Peyer's patch (tissue), 4 donors: ENCODE measurements around the gene LMTK2. TPM values are rescaled to one million over a fixed set of nuclear protein-coding genes. Genes with fewer than 3 reads are reported as not detected.

Experiments used
- DNase-seq, 3 donors: peaks; one replicate each; pipeline ENCODE4 v3.0.0-alpha.2; 2017 to 2019
- H3K27ac ChIP-seq, 4 donors: fragments of 200-600 bp; sonication (generic); one replicate each; pipeline ENCODE4 v1.5.1; 2016 to 2019
- H3K27me3 ChIP-seq, 2 donors: fragments of 200-600 bp; sonication (generic); one replicate each; pipeline ENCODE4 v1.5.1; 2019
- H3K36me3 ChIP-seq, 3 donors: fragments of 200-600 bp; sonication (generic); one replicate each; pipeline ENCODE4 v1.5.1; 2016 to 2019
- H3K4me1 ChIP-seq, 4 donors: fragments of 200-600 bp; sonication (generic); one replicate each; pipeline ENCODE4 v1.5.1; 2016 to 2019
- H3K4me3 ChIP-seq, 4 donors: fragments of 200-600 bp; sonication (generic); 1 replicate in 3 of 4; 2 replicates in 1 of 4; pipeline ENCODE4 v1.5.1; 2016 to 2019; ENCODE audit warnings: mild to moderate bottlenecking in 1 of 4
- H3K9me3 ChIP-seq, 4 donors: fragments of 200-600 bp; sonication (generic); one replicate each; pipeline ENCODE4 v1.5.1; 2016 to 2019; ENCODE audit warnings: mild to moderate bottlenecking in 1 of 4
- CTCF ChIP-seq, 6 experiments: fragments of 450-650 bp in 4 of 6; fragments of 200-600 bp in 2 of 6; sonication (generic) in 1 of 6; IDR thresholded peaks; one replicate each; pipeline ENCODE4 v1.5.1; 2017 to 2019; ENCODE audit warnings: antibody characterized with exemption in 6 of 6, mild to moderate bottlenecking in 3 of 6, moderate library complexity in 1 of 6
- POLR2A ChIP-seq, 2 donors: fragments of 450-650 bp; IDR thresholded peaks; one replicate each; pipeline ENCODE4 v1.5.1; 2017; ENCODE audit warnings: antibody characterized with exemption in 2 of 2, mild to moderate bottlenecking in 2 of 2, moderate library complexity in 2 of 2
- total RNA-seq, 4 donors: library from RNA; depleted of rRNA; stranded (reverse); fragments of >200 nt; gene quantifications; one replicate each; pipeline ENCODE4 v1.1.0, GENCODE V29; 2016

The LMTK2 gene
- total RNA-seq, 4 donors from 2014 or later = 23.1 to 54.0 (median 51.4) TPM

- H3K9me3 ChIP-seq = no peaks in the 10 kb centered on the region
- peak; percentile 55 to 80 (median 78) for DNase-seq
- peaks cover 0 to 5% (median 0%) of the 10 kb centered on the region in 4 donors for H3K4me1 ChIP-seq
- no peak overlapping the region for H3K4me3 ChIP-seq
- TF ChIP-seq CTCF (IDR thresholded peaks at IDR 0.05) (peak in 5 of 6 experiments; percentile 7 to 75 (median 71)), POLR2A (IDR thresholded peaks at IDR 0.05) (no peak)
- no peak overlapping the region for H3K27ac ChIP-seq
- no peaks in the 10 kb centered on the region for H3K27me3 ChIP-seq
- H3K36me3 ChIP-seq = peaks cover 0 to 4% (median 0%) of the 10 kb centered on the region in 3 donors
Measured at GRCh38 chr7:98165827-98166667, 59.4 kb downstream of the LMTK2 start.

- DNase-seq = no peak
- Histone ChIP-seq H3K4me3 (no peak overlapping the region), H3K27ac (no peak overlapping the region), H3K36me3 (peaks cover 0 to 7% (median 0%) of the 10 kb centered on the region in 3 donors), H3K9me3 (no peaks in the 10 kb centered on the region), H3K4me1 (peaks cover 0 to 5% (median 0%) of the 10 kb centered on the region in 4 donors), H3K27me3 (no peaks in the 10 kb centered on the region)
- TF ChIP-seq POLR2A (IDR thresholded peaks at IDR 0.05) (no peak), CTCF (IDR thresholded peaks at IDR 0.05) (no peak)
Measured at GRCh38 chr7:98166668-98166970, 60.0 kb downstream of the LMTK2 start.

DNA sequence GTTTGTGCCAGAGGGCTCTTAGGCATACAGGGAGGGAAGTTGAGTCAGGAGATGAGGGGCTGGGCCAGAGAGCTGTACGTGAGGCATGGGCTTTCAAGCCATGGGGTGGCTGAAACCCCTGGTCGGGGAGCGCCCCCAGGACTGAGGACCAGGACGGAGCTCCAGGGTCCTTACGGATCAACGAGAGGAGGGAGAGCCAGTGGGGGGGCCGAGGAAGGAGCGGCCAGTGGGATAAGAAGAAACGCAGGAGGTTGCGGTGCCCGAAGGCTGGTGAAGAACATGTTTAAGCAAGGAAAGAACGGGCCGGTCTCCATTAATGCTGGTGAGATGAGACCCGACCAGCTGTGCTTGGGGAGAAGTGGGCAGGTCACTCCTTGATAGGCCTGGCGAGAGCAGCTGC lies 61.0 kb downstream of the LMTK2 start:
- H3K4me1 ChIP-seq = peaks cover 0 to 5% (median 0%) of the 10 kb centered on the region in 4 donors
- no peaks in the 10 kb centered on the region for H3K9me3 ChIP-seq
- H3K4me3 ChIP-seq = no peak overlapping the region
- TF ChIP-seq CTCF (IDR thresholded peaks at IDR 0.05) = no peak
- no peak for TF ChIP-seq POLR2A (IDR thresholded peaks at IDR 0.05)
- H3K36me3 ChIP-seq = peaks cover 0 to 16% (median 0%) of the 10 kb centered on the region in 3 donors
- DNase-seq = no peak
- H3K27ac ChIP-seq = no peak overlapping the region
- H3K27me3 ChIP-seq = no peaks in the 10 kb centered on the region

GRCh38 chr7:98168181-98168903 lies 61.7 kb downstream of the LMTK2 start:
- peak in 2 of 3 donors; percentile 58 to 87 for DNase-seq
- no peak overlapping the region for H3K27ac ChIP-seq
- no peak for TF ChIP-seq POLR2A (IDR thresholded peaks at IDR 0.05)
- peak; percentile 65 to 94 (median 88) for TF ChIP-seq CTCF (IDR thresholded peaks at IDR 0.05)
- H3K4me3 ChIP-seq = no peak overlapping the region
- H3K4me1 ChIP-seq = peaks cover 0 to 5% (median 0%) of the 10 kb centered on the region in 4 donors
- peaks cover 0 to 20% (median 0%) of the 10 kb centered on the region in 3 donors for H3K36me3 ChIP-seq
- H3K9me3 ChIP-seq = no peaks in the 10 kb centered on the region
- H3K27me3 ChIP-seq = no peaks in the 10 kb centered on the region

- Histone ChIP-seq H3K27ac (no peak overlapping the region), H3K4me1 (no peaks in the 10 kb centered on the region), H3K36me3 (peaks cover 0 to 20% (median 0%) of the 10 kb centered on the region in 3 donors), H3K9me3 (no peaks in the 10 kb centered on the region), H3K27me3 (no peaks in the 10 kb centered on the region), H3K4me3 (no peak overlapping the region)
- no peak for TF ChIP-seq CTCF (IDR thresholded peaks at IDR 0.05)
- TF ChIP-seq POLR2A (IDR thresholded peaks at IDR 0.05) = no peak
- no peak for DNase-seq
Measured at GRCh38 chr7:98168904-98169621, 62.4 kb downstream of the LMTK2 start.
